NCI-H2107 treated with DMSO at 0.1 percent for 48 hours (cell line): ENCODE measurements around the gene BRD3.

Experiments
- DNase-seq: peaks from one replicate; lab custom pipeline; 2025; ENCODE audit not compliant: unreplicated experiment; lab: John Stamatoyannopoulos, UW

Gene BRD3

DNA sequence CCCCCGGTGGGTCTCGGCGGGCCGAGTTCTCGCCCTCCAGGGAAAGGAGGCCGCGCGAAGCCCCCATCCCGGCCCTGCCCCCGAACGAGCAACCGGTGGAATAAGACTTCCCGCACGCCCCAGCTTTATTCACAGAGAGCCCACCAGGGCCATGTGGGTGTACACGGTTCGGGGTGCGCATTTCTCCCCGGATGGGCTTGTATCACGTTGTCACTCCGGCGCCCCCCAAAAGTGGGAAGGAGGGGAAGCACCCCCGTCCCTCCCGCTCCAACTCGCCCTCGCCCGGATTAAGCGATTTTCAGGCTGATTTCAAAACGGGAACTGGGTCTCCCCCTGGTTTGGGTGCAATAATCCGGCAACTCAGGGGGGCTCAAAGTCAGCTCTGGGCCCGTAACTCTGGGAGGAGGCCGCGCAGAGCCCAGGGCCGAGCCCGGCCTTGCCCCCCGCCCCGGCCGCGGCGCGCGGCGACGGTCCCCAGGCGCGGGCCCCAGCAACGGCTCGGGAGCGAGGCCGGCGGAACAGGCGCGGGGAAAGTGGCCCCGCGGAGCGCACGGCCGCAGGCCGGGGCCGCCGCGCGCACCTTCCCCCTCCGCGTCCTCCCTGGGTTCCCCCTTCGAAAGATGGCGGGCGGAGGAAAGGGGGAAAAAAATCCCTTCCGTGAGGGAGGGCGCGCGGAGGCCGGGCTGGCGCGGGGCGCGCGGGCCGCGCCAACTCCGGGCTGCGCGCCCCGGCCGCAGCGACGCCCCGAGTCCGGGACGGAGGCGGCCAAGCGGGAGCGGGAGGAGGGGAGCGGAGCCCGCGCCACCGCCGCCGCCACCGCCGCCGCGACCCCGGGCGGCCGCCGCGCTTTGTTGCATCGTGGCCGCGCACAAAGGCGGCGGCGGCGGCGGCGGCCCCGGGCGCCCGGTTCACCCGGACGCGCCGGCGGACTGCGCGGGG, 644 bp downstream of the BRD3 start:
- no peak for DNase-seq

DNA sequence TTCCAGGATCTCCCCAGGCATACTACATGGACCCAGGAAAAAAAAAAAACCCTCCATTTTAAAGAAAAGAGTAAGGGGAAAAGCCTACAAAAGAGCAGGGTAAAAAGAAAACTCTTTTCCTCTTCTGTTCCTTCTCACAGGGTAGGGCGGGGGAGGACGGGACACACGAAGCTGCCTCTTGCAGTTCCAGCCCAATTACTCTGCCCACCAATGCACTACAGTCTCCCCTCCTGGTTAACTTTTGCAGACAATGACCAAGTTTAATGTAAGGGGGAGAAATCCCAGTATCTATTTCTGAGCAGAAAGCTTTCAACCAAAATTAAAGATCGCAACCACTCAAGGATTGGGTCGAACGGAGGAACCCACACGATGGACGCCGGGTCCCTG, 1.3 kb downstream of the BRD3 start:
- DNase-seq: no peak

DNA sequence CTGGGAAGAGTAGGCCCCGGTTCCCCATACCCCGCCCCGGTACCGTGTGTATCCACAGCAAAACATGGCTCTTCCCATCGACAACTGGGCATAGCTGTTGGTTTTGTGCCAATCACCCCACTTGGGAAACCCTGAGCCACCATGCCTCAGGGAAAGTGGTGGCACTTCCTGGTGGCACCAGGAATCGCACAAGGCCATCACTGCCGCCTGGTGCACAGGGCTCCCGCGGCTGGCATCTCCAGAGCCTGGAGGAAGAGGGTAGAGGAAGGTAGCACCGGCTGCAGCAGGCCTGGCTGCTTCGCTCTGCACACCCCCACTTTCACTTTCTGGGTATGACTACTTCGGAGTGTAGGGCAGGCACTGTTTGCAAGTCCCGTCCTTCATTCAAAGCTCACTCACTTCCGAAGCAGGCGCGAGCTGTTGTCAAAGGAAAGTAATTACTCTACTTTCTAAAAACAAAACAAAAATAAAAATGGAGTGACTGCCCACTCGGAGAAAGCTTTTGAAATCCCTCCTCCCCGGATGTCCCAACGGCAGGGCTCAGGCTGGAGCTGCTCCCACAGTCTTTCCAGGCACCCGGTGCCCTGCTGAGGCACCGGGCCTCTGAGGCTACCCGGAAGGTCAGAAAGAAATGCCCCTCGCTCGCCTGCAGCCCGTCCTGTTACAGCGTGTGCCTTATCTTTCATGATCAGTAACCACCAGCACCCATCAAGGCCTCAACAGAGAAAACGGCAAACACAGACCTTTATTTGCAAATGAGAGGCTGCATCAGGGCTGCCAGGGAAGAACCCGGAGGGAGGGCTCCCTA, 2.0 kb downstream of the BRD3 start:
- no peak for DNase-seq

DNA sequence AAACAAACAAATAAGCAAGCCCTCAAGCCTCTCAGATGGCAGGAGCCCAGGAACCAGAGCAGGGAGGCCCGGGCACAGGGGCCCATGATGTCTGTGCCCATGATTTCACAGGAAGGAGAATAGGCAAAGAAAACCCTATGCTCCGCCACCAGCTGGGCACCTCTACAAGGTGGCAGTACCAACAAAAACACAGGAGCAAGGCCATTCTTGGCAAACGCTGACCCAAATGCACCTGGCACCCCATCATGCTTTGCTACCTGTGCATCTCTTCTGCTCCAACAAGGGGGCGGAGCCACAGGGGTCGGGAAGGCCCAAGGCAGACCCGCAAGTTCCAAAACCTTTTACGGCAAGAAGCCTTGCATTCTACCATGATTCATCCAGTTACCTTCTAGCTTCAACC, 3.1 kb downstream of the BRD3 start:
- DNase-seq: no peak

DNA sequence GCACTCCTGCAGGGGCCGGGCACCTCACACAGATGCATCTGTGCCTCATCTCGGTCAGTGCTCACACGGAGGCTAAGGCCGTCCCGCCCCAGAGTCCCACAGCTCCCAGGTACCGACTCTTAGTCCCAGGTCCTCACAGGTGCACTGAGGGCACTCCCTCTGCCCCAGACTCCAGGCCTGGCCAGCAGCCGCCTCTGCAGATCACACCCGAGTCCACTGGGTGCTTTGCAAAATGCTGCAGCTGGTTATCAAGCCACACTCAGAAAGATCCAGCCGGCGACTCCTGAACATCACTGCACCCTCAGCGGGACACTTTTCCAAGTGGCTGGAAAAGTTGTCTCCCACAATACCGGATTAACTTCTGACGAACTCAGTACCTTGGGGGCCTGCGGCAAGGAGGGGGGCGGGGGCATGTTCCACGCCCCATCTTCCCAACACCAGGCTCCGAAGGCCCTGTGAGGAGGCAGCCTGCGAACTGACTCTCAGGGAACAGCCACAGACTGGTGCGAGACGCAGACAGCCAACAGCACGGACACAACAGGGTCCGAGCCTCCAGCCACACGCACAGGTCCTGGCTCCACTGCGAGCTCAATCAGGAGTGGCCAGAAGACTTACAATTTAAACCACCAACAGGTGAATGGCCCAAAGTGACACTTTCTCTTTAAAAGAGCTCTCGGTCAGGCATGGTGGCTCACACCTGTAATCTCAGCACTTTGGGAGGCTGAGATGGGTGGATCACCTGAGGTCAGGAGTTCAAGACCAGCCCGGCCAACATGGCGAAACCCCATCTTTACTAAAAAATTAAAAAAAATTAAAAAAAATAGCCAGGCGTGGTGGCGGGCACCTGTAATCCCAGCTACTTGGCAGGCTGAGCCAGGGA, 4.0 kb downstream of the BRD3 start:
- no peak for DNase-seq

DNA sequence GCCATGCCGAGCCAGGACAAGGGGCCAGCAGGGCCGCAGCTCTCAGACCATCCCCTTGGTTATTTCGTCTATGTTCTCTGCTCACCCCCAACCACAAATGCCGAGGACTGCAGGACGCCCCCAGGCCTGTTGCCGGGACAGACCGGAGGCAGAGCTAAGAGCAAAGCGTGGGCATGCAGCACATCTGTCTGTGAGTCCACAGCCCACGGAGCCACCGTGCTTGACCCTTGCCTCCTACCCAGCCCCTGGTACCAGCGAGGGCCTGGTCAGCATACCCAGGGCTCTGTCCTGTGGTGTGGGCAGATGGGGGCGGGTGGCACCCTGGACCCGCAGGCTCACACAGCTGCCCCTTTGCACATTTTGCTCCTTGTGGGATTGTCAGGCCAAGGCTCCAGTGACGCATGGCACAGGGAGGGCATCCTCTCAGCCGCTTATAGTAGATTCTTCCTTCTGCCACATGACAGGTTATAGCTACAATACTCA, 4.7 kb downstream of the BRD3 start:
- DNase-seq: no peak

DNA sequence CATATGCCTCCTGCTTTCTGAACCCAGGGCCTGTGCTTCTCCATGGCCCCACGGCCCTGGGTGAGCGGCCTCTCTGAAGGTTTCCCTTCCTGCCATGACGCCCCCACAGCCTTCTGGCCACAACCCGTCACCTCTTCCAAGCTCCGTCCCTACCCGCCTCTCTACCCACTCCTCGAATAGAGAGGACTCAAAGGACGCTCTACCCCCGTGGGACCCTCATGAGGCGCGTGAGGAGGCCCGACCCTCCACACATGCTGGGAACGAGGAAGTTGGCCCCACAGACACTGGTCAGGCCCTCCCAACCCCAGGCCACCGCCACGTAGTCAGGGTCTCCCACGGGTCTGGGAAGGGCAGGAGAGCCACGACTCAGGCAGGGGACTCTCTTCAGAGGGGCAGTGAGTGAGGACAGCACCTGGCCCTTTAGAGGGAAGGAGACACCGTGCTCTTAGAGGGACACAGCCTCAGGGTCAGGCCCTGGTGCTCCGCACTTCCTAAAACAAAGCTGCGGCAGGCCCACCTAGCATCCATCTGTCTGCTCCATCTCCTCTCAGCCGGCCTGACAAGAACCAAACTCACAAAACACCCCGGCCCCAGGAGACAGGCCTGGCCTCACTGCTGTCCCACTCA, 5.3 kb downstream of the BRD3 start:
- DNase-seq: no peak

DNA sequence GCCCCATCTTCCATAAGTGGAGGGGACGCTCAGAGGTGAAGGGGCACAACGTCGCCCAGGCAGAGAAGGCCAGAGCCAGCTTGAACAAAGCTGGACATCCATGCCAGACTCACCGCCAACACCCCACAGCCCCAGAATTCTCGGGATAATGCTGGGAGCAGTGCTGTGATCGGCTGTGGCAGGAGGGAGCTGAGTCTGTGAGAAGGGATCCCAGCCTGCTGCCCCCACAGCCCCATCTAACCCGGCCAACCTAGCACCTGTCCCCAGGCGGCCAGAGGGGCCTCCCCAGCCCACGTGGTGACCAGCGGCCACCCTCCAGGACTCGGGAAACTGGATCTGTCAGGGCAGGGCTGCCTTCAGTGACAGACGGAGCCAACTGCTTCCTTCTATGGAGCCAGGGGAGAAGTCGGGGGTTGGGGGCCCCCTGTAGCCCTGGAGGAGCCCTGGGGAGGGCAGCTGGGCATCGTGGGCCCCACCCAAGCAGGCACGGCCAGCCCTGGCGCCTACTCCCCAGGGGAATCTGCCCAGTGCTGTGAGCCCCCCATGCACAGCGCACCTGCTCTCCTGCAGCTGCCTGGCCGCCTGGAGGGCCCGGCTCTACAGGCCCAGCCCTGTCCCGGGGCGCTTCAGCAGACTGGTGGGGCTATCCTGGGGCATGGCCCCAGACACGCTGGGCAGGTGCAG, 6.0 kb downstream of the BRD3 start:
- no peak for DNase-seq

DNA sequence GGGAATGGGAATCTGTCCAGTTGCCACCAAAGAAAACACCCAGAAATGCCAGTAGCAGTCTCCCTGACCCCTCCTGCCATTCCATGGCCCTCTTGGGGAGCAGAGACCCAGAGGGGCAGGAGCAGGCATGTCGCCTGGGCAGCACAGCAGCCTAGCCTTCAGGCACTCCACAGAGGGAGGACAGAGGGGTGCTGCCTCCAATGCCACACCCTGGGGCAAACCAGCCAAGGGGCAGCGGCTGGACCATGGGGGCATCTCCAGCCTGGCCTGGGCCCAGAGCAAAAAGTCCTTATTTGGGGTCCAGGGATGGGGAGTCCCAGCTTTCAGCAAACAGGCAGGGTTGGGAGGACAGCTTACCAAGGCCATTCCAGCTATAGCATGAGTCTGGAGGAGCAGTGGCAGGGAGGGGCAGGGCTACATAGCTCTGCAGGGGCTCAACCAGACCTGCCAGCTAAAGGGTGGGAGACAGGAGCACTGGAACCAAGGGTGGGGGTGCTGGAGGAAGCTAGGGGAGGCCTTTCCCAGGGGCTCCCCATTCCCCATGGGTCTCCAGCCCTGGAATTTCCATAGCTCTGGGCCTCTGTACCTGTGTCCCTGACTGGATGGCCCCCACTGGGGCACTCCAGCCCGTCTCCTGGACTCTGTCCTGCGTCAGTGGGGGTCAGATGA, 6.7 kb downstream of the BRD3 start:
- DNase-seq: no peak

DNA sequence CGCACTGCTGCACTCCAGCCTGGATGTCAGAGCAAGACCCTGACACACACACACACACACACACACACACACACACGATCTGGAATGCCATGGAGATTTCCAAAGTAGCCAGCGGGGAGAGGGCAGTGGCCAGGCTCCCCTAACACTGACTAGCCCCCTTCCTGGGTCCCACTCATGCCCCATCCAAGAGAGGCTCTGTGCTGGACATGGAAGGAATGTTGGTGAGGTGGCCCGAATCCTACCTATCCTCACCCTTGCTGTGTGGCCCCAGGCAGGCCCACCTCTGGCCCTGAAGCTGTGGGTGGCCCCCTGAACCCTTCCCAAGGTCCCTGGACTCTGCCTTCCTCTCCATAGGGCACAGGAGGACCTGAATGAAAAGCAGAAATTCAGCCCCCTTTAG, 7.3 kb downstream of the BRD3 start:
- DNase-seq: no peak

DNA sequence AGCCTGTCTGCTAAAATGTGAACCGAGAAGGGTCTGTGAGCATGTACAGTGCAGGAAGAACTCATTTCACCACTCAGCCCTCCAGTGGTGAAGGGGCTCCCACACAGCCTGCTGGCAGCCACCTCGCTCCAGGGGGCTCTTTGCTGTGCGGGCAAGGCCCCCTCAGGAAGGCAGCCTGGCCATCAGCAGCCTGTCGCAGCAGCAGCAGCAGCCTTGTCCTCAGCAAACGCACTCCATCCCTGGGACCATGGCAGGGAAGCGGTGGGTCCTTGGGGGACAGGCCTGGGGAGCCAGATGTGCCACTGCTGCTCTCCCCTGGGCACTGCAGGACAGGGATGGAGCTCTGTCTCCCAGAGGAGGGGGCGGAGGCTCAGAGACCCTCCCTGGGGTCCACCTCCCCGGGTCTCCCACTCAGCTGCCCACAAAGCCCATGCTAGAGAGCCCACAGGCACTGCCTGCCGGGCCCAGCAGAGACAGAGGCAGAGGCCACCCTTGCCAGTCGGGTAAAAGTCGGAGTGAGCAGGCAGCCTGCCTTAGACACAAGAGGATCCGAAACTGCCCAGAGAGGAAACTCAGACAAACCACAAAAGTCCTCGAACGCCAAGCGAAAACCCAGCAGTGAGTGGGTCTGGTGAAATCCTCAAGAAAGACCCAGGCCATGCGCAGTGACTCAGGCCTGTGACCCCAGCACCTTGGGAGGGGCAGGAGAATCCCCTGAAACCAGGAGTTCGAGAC, 8.0 kb downstream of the BRD3 start:
- DNase-seq: no peak

DNA sequence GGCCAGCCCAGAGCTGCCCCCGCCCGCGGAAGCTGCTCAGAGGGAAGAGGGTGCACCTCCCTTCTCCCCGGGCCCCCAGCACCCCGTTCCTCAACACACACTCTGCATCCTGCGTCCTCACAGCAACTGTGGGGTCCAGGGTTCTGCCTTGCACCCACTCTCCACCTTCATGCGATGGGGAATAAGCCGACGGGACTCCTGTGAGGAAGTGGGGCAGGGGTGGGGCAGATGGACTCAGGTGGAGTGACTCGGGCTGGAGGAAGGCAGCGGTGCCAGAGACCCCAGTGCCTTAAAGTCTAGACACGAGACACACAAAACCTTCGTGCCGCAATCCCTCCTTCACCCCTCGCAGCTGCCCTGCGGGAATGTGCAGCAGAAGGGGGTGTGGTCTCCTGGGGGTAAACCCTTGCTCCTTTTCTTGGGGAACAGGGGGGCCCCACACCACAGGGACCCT, 8.6 kb downstream of the BRD3 start:
- DNase-seq: no peak

DNA sequence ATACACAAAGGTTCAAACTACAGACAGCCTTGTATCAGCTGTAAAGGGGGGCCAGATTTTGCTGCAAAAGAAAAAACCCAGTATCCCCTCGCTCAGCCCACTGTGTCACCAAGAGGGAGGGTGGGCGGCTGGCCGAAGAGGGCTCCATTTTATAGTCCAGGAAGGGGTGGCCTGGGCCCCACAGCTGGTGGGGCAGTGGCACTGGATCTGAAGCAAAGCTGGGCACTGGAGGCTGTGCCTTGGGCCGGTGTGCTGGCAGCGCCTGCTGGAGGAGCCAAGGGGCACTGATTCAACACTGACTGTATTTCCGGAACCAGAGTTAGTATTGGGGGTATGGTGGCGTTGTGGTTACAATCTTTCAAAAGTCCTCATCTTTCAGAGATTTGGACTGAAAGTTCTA, 9.1 kb downstream of the BRD3 start:
- DNase-seq: no peak

DNA sequence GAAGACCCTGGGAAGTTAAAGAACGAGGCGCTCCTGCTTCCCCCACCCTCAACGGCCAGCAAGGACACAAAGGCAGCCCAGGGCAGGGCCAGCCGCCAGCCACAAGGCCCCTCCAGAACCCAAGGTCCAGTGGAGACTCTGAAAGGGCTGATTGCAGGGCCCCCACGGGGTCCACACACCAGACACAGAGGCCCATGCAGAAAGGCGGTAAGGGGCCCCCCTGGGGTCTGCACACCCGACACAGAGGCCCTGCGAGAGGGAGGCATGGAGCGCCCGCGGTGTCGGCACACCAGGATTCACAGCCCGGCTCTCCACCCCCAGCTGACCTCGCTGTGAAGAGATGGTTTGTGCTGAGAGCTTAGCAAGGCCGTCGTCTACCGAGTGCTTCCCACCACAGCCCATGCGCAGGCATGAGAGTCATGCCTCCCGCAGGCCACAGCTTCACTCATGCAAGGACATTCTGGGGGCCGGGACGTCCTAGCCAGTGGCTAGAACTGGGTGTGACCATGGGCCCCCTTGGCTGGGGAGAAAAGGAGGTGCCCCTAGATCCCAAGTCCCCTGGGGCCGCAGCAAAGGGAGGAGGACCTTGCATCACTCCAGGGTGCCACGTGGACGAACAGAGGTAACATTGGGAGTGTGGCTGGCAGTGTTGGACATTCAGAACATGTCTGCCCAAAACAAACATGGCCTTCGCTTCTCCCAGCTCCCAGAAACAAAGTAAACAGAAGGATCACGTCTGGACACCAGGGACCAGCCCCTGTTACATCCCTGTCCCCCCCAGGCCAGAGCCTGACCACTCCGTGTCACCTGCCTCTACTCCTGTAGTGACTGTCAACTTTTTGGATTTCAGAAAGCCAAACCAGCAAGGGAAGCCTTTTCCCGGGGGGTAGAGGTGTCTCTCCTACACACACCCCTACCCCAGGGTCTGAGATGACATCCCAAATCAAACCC, 9.8 kb downstream of the BRD3 start:
- DNase-seq: no peak

DNA sequence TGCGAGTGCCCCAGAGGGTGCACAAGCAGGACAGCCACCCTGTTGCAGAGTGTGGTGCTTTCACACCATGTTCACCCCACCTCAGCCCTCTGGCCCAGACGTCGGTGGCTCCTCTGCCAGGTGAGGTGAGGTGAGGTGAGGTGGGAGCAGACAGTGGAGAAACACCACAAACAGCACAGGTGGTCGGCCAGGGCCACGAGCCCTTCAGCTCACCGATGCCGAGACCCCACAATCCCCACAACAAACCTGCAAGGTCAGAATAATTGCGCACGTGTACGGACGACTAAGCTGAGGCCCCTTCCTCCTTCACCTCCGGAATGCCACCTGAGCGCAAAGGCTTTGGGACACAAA, 10.5 kb downstream of the BRD3 start:
- DNase-seq: no peak

DNA sequence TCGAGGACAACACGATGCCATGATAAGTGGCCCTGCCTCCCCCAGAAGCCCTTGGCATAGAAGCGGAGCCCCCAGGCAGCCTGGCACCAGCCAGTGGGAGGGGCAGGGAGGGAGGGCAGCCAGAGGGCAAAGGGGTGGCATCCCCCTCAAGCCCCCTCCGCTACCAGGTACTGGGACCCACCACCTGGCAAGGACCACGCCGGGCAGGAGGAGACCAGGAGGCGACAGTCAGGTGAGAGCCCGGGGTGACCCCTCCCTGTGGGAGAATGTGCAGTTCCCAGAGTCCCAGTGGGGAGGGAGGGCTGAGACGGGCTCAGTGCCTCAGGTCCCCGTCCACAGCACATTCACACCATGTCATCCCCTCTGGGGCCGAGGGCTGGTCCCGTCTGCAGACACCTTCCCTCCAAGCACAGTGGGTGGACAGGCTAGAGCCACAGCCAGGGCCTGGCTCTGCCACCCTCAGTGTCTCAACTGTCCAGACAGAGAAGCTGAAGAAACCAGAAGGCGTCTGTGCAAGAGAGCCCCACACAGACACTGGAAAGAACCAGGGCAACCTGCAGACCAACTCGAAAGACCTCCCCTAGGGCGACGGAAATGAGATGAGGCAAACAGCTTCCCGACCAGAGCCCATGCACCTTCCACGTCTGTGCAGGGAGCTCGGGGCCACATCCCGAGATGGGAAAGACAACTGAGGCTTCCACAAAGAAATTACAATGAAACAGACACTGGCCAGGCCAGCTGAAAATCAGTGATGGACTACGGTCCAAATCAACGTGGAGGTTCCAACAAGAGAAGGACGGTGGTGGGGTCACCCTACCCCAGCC, 11.1 kb downstream of the BRD3 start:
- no peak for DNase-seq

DNA sequence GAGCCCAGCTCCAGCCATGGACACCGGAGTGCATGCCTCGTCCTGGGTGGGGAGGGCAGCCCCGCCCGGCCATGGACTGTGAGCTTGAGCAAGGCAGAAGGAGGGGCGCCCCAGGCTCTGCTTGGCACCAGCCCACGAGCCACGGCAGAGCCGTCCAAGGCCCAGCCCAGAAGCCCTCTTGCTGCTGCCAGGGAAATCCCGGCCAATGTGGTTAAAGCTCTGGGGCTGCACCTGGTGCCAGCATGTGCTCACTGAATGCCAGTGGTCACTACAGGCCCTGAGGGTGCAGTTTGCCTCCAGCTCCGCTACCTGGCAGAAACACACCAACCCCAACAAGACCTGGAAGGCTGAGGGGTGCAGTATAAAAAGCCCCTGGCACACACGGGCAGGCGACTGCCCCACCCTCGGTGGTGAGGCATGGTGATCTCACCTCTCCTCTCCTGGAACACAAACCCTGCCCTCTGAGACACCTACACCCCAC, 11.8 kb downstream of the BRD3 start:
- DNase-seq: peak; percentile 18
